ENCODE measurements around the gene OSBPL10.

DNA sequence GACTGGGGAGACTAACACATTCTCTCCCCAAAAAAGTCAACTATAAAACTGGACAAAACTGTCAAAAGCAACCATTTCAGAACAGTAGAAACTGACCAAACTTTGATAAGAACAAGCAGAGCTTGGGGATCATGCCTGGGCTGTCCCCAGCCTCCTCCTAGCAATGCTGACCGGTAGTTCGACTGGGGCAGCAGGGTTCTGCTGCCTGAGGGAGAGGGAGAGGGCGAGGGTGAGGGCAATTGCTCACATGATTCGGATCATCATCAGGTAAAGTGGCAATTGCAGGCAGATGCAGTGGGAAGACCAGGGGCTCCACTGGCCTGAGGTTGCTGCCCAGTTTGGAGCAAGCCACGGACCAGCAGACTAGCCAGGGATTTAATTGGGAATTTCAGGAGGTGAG, 88.6 kb downstream of the OSBPL10 start:
- TF ChIP-seq, protein P1, sequence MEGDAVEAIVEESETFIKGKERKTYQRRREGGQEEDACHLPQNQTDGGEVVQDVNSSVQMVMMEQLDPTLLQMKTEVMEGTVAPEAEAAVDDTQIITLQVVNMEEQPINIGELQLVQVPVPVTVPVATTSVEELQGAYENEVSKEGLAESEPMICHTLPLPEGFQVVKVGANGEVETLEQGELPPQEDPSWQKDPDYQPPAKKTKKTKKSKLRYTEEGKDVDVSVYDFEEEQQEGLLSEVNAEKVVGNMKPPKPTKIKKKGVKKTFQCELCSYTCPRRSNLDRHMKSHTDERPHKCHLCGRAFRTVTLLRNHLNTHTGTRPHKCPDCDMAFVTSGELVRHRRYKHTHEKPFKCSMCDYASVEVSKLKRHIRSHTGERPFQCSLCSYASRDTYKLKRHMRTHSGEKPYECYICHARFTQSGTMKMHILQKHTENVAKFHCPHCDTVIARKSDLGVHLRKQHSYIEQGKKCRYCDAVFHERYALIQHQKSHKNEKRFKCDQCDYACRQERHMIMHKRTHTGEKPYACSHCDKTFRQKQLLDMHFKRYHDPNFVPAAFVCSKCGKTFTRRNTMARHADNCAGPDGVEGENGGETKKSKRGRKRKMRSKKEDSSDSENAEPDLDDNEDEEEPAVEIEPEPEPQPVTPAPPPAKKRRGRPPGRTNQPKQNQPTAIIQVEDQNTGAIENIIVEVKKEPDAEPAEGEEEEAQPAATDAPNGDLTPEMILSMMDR (conservative IDR thresholded peaks at IDR 0.05; ENCODE audit: low read depth, low read length): no peak
- no peak for TF ChIP-seq EZH2 (IDR thresholded peaks at IDR 0.05; ENCODE audit: low read length, unreplicated experiment)

All from PC-3 (cell line).